Spleen (tissue), 7 donors: ENCODE measurements around the gene MACROH2A1.

Experiments used
- CTCF ChIP-seq, 11 experiments: fragments of 200-600 bp in 7 of 11; fragments of 450-650 bp in 4 of 11; sonication (generic) in 4 of 11; IDR thresholded peaks in 8 of 11; conservative IDR thresholded peaks in 3 of 11; 1 replicate in 7 of 11; 2 replicates in 4 of 11; pipeline versions ENCODE4 v1.4.0 to v1.8.0; 2016 to 2021; ENCODE audit warnings: antibody characterized with exemption in 11 of 11, inconsistent platforms in 4 of 11, mild to moderate bottlenecking in 1 of 11
- POLR2A ChIP-seq, 3 donors: fragments of 450-650 bp; IDR thresholded peaks; one replicate each; pipeline ENCODE4 v1.5.1; 2017; ENCODE audit warnings: antibody characterized with exemption in 3 of 3, mild to moderate bottlenecking in 1 of 3
- donor health status: DM: no; HTN: no; CAD: no; lungs with moderate emphysema.
- donor health status: DM: no; HTN: no; CAD: no.
- donor health status: DM: no; HTN: no; CAD: no.

- no peak for TF ChIP-seq POLR2A (IDR thresholded peaks at IDR 0.05)
- no peak for TF ChIP-seq CTCF (IDR thresholded peaks at IDR 0.05 in 8 of 11, conservative IDR thresholded peaks at IDR 0.05 in 3 of 11)
These were observed 92.5 kb downstream of the MACROH2A1 start for GRCh38 chr5:135306557-135306956.
